GM18868 (cell line): ENCODE results near the gene KIRREL2.
"Not testable (repeated sequence)": the region's sequence is repeated elsewhere in the genome, so short reads cannot be mapped to it uniquely, and the experiment has no call there.

Source experiments
- ATAC-seq: cut with Tn5 transposase; IDR thresholded peaks from one replicate; pipeline ENCODE4 v1.9.1; 2021; ENCODE audit warnings: mild to moderate bottlenecking, moderate library complexity; ENCODE audit not compliant: unreplicated experiment

The KIRREL2 gene

DNA sequence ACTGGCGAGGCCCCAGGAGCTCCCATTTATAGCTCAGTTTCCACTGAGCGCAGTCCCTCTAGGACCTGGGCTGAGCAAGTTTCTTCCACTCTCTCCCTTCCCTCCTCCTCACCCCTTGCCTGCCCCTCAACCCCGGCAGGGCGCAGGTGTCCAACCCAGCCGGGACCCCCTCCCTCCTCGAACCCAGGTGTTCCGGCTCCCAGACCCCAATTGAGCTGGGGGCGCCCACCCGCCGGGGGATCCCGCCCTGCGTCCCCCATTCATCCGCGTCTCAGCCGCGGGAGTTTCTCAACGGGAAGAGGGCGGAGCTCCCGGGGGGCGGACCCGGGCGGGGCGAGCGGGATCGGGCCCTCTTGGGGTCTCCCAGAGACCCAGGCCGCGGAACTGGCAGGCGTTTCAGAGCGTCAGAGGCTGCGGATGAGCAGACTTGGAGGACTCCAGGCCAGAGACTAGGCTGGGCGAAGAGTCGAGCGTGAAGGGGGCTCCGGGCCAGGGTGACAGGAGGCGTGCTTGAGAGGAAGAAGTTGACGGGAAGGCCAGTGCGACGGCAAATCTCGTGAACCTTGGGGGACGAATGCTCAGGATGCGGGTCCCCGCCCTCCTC is at the start of gene KIRREL2:
TSS of gene KIRREL2 (plus strand) at position 366 of the 604 bp plus-strand sequence. CDS start at position 575, 209 bp downstream.
- no peak for ATAC-seq

DNA sequence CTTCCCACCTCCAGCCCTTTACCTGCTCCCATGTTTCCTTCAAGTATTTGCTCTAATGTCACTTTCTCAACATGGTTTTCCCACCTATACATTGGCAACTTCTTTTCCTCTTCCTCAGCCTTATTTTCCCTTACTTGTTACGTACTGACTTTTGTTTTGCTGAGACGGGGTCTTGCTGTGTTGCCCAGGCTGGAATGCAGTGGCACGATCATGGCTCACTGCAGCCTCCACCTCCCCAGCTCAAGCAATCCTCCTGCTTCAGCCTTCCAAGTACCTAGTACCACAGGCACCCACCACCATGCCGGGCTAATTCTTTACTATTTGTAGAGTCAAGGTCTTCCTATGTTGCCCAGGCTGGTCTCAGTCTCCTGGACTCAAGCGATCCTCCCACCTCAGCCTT is 49.1 kb upstream of the KIRREL2 start:
- no peak for ATAC-seq

DNA sequence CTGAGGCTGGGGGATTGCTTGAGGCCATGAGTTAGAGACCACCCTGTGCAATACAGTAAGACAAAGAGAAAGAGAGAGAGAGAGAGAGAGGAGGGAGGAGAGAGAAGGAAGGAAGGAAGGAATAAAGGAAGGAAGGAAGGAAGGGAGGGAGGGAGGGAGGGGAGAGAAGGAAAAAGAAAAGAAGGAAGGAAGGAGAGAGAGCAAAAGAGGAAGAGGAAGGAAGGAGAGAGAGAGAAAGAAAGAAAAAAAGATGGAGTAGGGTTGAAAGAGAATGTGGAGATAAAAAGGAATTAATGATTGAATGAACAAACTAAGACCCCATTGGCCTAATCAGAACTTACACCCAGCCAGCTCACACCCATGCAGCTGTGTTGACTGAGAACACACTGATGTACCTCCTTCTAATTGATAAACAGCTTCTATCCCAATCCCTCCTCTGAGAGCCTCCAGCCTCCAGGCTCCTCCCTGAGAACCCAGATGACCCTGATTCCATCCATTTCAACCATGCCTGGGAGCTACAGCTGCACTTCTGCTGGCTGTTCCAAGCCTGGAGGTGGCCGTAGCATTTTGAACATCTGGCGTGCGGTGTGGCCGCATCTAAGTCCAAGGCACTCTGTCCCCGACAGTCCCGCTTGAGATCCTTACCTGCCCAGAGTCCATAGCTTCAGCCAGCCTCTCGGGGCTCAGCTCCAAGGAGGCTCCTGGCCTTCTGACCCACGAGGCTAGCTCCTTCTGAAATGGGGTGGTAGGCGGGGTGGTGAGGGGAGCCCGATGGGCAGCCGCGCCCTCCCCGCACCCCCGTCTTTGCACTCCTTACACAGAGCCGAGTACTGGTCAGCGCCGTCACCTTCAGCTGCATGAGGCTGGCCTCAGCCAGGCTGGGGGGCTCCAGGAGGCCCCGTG is 45.1 kb upstream of the KIRREL2 start:
- no peak for ATAC-seq

DNA sequence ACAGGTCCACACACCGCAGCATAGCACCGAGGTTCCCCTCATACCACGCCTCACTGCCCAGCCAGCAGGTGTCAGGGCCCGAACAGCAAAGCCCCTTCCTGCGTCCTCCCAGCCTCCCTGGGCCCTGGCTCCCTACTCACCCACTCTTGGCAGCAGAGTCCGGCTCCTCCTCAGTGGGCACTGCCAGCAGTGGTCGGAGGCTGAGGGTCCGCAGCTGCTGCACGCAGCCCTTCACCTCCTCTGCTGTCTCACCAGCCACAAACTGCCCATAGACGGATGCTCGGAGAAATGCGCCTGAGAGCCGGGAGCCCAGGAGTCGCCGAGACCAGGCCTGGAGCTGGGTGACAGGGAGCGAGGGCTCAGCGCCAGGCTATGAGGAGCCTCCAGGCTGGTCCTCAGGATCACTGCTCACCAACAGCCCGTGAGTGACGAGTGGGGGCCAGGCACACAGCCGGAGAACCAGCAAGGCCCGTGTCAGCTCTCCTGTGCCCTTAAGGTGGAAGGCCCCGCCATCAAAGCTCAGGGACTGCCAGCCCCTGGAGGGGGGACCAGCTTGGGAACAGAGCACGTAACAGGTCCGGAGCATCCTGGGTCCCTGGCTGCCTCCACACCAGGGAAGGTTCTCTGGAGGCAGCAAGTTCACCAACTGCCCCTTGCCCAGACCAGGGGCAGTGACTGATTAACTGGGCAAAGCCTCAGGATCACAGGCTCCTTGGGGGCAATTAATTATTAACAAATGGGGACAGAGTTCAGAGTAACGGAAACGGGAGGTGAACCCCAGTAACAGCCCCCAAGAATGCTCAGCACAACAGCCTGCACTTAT is 44.3 kb upstream of the KIRREL2 start, which contains the start of gene PRODH2:
TSS of gene PRODH2 (minus strand) at position 626 of the 823 bp plus-strand sequence. CDS start at position 586, 40 bp downstream.
- ATAC-seq = no peak

DNA sequence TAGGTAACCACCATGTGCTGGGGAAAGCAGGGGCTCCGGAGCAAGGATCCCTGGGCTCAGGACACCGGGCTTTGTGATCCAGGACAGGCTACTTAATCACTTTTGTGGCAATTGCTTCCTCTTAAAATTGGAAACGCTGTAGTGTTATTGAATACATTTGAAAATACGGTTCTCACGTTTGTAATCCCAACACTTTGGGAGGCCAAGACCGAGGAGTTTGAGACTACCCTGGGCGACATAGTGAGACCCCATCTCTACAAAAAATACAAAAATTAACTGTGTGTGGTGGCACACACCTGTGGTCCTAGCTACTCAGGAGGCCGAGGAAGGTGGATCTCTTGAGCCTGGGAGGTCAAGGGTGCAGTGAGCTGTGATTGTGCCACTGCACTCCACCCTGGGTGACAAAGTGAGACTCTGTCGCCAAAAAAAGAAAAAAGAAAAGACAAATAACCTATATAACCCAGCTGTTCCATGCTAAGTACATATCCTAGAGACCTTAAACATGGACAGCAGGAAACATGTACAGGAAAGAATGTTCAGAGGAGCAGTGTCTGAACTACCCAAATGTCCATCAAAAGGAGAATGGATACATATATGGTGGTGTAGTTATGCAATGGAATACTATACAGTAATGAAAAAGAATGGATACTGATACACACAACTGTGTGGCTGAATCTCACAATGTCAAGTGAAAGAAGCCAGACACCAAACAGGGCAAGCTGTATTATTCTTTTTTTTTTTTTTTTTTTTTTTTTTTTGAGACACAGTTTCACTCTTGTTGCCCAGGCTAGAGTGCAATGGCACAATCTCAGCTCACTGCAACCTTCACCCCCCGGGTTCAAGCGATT is 43.4 kb upstream of the KIRREL2 start:
- ATAC-seq = no peak

DNA sequence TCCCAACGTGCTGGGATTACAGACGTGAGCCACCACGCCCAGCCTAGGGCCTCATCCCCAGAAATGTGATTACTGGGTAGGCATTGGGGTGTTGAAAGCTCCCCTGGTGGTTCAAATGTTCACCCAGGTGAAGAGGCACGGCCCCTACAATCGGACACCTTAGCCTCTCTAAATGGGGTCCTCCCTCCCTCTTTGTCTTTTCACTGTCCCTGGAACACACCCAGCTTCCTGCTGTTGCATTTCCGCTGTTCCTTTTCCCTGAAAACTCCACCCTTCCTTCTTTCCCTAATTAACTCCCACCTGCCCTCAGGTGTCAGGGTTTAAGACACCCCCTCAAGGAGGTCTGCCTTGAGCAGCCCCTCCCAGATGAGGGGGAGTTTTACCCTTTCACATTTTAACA is 40.4 kb upstream of the KIRREL2 start:
- no peak for ATAC-seq

DNA sequence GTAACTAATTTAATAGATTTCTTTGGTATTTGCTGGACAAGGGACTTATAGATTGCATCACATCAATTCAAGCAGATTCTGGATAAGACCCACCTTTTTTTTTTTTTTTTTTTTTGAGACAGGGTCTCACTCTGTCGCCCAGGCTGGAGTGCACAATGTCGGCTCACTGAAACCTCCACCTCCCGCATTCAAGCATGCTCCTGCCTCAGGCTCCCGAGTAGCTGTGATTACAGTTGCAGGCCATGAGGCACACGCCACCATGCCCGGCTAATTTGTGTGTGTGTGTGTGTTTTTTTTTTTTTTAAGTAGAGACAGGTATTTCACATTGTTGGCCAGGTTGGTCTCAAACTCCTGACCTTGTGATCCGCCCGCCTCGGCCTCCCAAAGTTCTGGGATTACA is 39.9 kb upstream of the KIRREL2 start:
- no peak for ATAC-seq

DNA sequence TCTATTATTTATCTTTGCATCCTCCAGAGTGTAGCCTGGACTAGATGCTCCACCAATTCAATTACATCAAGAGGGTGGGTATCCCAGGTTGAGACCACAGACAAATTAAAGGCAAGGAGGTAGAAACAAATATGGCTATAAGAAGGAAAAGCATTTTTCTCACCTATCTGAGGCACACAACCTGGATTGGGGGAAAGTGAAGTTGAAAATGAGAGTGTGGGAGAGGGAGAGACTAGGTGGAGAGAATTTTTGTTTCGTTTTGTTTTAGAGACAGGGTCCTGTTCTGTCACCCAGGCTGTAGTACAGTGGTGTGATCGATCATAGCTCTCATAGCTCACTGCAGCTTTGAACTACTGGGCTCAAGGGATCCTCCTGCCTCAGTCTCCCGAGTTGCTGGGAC is 38.3 kb upstream of the KIRREL2 start:
- no peak for ATAC-seq

DNA sequence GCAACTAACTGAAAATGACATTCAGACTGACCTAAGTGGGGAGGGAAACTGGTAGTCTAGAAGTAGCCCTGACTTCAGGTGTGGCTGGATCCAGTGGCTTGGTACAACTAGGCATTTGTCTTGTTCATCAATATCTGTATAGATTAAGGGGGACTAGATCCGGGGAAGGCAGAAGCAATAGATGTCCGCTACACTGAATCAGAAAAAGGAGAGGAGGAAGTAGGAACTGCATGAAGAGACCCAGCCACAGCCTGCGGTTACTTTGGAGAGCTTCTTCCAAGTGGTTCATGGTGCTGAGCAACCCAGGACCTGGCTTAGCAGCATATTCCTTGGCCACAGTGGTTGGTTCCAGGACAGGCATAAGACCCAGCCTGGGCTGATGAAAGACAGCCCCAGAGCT is 34.1 kb upstream of the KIRREL2 start:
- no peak for ATAC-seq

DNA sequence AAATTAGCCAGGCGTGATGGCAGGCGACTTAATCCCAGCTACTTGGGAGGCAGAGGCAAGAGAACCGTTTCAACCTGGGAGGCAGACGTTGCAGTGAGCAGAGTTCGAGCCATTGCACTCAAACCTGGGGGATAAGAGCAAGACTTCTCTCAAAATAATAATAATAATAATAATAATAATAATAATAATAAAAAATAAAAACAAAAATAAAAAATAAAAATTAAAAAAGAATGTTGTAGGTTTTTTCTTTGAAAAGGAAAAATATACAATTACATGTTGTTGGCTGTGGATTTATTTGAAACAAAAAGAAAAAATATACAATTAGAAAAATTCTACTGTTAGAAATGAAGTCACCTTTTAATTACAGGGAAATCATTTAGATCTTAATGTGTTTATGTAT is 32.6 kb upstream of the KIRREL2 start:
- ATAC-seq = no peak

DNA sequence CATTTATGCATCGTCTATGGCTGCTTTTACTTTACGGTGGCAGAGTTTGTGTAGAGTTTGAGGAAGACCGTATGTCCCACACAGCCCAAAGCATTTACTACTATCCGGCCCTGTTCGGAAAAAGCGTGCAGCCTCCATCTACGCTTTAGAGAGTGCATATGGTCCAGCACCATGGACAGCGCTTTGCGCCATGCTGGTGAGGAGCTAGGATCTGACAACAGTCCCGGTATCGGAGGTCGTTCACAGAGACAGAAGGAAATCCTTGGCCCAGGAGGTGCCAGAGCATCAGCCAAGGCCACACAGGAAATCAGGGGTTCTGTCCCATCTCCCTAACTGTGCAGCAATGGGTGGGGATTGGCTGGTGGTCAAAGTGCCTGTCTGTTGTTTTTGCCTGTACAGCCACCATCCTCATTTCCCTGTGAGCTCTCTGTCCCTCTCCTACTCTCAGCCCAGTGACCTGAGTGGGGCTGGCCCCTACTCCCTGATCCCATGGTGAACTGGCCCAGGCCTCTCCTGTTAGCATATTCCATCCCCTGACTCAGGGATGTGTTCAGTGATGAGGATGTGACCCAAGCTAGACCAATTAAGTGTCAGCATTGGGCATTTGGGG is 27.9 kb upstream of the KIRREL2 start:
- ATAC-seq = no peak

DNA sequence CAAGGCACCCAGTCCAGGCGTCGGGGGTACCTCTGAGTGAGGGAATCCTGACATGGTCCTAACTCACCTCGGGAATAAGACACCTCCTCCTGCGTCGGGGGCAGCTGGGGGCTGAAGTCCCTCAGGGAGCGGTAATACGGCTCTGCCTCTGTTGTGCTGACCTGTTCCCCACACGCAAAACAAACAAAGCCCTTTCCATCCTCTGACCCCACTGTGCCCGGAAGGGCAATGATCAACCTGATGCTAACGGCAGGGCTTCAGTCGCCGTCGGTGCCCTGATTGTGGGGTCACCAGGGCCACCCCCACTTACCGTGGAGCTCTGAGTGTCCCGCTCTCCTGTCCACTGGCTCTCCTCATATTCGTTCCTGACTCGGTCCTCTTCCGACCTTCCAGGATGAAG is 25.7 kb upstream of the KIRREL2 start:
- ATAC-seq = no peak

DNA sequence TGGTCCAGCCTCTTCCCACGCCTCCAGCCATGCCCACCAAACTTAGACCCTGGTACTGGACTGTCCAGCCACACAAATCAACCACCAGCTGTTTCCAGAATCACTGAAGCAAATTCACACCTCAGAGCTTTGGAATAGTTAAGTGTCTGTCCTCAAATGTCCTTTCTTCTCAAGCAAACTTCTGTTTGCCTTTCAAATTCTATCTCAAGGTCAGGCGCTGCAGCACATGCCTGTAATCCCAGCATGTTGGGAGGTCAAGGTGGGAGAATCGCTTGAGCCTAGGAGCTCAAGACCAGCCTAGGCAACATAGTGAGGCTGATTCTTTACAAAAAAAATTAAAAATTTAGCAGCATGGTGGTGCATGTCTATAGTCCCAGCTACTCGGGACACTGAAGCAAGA is 24.7 kb upstream of the KIRREL2 start:
- no peak for ATAC-seq

DNA sequence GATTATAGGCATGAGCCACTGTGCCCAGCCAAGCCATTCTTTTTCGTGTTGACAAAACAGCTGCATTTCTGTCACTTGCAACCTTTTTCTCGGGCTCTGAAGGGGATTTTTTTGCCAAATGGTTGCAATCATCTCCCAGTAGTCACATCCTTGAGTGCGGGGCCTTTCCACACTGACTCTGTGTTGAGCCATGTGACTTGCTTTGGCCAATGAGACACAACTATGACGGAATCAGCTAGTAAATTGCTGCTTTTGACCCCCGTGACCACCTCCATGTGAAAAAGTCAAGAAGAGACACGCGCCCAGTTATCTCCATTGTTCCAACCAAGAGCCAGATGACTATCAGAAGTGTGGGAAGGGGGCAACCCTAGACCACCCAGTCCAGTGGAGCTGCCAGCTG is 22.7 kb upstream of the KIRREL2 start:
- no peak for ATAC-seq

DNA sequence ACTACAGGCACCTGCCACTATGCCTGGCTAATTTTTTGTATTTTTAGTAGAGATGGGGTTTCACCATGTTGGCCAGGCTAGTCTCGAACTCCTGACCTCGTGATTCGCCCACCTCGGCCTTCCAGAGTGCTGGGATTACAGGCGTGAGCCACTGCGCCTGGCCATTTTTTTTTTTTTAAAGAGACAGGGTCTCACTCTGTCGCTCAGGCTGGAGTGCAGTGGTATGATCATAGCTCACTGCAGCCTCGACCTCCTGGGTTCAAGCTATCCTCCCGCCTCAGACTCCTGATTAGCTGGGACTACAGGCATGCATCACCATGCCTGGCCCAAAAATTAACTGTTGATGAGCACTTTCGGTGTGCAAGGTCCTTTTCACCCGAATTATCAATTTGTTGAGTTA is 20.6 kb upstream of the KIRREL2 start:
- not testable (repeated sequence) for ATAC-seq

DNA sequence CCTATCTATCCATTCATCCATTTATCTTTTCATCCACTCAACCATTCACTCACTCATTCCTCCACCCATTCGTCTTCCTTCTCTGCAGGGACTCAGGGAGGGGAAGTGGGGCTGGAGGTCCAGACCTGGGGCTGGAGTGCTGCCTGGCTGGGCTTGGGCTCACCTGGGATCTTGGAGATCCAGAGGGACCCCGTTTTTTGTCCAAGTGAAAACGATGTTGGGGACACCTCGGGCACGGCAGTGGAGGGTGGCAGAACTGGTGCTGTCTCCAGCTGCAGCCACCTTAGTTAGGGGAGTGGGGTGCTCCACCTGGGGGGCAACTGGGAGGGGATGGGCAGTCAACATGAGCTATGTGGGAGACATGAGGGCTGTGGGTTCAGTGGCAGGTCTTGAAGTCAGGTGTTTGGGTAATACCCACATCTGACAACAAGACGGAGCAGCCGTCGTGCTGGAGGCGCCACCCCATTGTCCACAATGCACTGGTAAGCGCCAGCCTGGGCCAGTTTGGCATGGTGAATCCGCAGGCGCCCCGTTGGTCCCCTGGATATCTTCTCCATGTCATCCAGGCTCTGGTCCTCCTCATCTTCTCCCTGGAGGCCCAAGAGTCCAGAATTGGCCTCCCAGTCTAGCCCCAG is 14.6 kb upstream of the KIRREL2 start:
- ATAC-seq = no peak

DNA sequence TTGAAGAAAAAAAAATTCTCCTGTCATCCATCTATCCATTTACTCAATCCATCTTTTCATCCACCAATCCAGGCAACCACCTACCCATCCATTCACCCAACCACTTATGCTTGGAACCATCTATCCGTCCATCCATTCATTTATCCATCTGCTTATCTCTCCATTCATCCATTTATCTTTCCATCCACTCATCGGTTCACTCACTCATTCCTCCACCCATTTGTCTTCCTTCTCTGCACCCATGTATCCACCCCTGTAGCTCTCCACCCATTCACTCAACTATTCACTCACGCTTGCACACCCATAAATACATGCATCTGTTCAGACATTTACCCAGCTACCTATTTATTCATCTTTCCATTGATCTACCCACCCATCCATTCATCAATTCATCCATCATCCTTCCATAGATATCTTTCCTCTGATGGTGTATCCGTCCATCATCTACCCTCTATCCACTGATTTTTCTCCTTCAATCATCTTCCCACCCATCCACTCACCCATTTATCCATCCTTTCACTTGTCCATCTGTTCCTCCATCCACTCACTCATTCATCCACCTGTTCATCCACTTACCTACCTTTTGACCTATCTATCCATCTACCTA is 13.9 kb upstream of the KIRREL2 start:
- no peak for ATAC-seq

DNA sequence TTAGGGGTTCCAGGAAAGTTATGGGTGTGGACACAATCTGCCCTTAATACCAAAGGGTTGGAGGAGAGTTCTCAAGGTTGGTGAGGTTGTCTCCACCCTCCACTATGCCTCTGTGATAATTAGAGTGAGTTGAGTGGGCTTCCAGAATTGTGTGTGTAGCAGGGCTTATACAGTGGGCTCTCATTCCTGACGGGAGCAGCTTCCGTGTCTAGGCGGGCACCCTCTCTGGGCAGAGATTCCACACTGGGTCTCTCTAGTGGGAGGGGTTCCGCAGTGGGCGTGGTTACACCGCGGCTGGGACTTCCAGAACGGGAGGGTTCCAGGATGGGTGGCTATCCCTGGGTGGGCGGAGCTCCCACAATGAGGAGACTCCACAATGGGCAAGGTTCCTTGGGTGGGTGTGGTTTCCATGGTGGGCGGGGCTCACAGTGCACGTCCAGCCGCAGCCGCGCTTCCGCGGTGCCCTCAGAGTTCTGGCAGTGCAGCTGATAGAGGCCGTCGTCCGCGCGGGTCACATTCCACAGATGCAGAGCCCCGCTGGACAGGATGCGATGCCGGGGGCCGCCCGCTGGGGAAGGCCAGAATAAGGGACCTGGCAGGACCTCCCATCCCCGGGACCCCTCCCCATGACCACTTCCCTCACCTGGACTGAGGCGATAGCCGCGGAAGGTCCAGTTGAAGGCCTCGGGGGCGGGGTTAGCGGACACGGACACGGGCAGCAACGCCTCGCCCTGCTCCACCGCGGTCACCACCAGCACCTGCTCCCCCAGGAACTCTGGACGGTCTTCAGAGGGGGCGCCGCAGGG is 12.8 kb upstream of the KIRREL2 start:
- ATAC-seq = no peak
